GM12878 (cell line): ENCODE data around the gene OTOGL. TPM values are rescaled to one million over a fixed set of nuclear protein-coding genes. Genes with fewer than 3 reads are reported as not detected.

Experiments
- ATAC-seq: fragments of 200-7000 bp; cut with Tn5 transposase; 3 replicates; pipeline ENCODE4 v1.9.1; 2020; ENCODE audit warnings: mild to moderate bottlenecking, moderate library complexity
- BruUV-seq: library from RNA; stranded (reverse); fragments of 400-500 nt; replicated peaks from 2 replicates; lab custom pipeline; 2021; lab: Mats Ljungman, UMichigan
- CTCF ChIA-PET: fragments of 300-600 bp; sonication (Branson Sonifier 250); formaldehyde crosslinking; extraction: SDS; loops from one replicate; lab custom pipeline; 2021; ENCODE audit warnings: inconsistent platforms; lab: Yijun Ruan, JAX
- POLR2A ChIA-PET: fragments of 350-600 bp; formaldehyde crosslinking; extraction: SDS; loops from one replicate; lab custom pipeline; 2021; ENCODE audit warnings: inconsistent platforms; lab: Charles Lee
- RAD21 ChIA-PET: fragments of 300-600 bp; sonication (Branson Sonifier 250); formaldehyde crosslinking; loops from one replicate; lab custom pipeline; 2023; ENCODE audit warnings: antibody characterized with exemption; ENCODE audit not compliant: unreplicated experiment; lab: Charles Lee
- SMC1A ChIA-PET: fragments of 300-600 bp; sonication (Branson Sonifier 250); formaldehyde crosslinking; loops from one replicate; lab custom pipeline; 2023; ENCODE audit not compliant: unreplicated experiment, uncharacterized antibody; lab: Charles Lee
- DNase-seq: peaks from one replicate; pipeline ENCODE4 v3.0.0-alpha.2; 2011; ENCODE audit warnings: low read depth, low spot score
- FAIRE-seq: peaks from 3 replicates; lab custom pipeline; 2011; peaks lifted over from hg19 to GRCh38; lab: Jason Lieb, UNC
- H2AFZ ChIP-seq: 2 replicates; pipeline ENCODE4 v1.6.0; 2011; ENCODE audit warnings: low read depth, low read length, control low read depth; ENCODE audit not compliant: control insufficient read depth
- H3K27ac ChIP-seq: 2 replicates; pipeline ENCODE4 v1.5.1; 2011; ENCODE audit warnings: control low read depth; ENCODE audit not compliant: control insufficient read depth, insufficient read depth
- H3K27me3 ChIP-seq, 2 experiments: replicated peaks in 1 of 2; 2 replicates each; pipeline versions ENCODE4 v1.6.0 to v1.6.1; 2011; ENCODE audit warnings: low read length in 1 of 2; ENCODE audit not compliant: control insufficient read depth in 2 of 2, insufficient read depth in 2 of 2
- H3K36me3 ChIP-seq, 2 experiments: 2 replicates each; pipeline ENCODE4 v1.5.1; 2011; ENCODE audit warnings: low read length in 1 of 2; ENCODE audit not compliant: control insufficient read depth in 2 of 2, insufficient read depth in 2 of 2
- H3K4me1 ChIP-seq: 2 replicates; pipeline ENCODE4 v1.6.1; 2011; ENCODE audit warnings: mild to moderate bottlenecking, low read length, moderate library complexity, mixed read lengths; ENCODE audit not compliant: control insufficient read depth, insufficient read depth
- H3K4me2 ChIP-seq: 2 replicates; pipeline ENCODE4 v1.6.0; 2011; ENCODE audit warnings: control low read depth; ENCODE audit not compliant: control insufficient read depth, insufficient read depth
- H3K4me3 ChIP-seq: fragments of 200-600 bp; sonication (generic); 2 replicates; pipeline ENCODE4 v1.5.1; 2016
- H3K79me2 ChIP-seq: 2 replicates; pipeline ENCODE4 v1.6.0; 2011; ENCODE audit warnings: low read length; ENCODE audit not compliant: control insufficient read depth, insufficient read depth
- H3K9ac ChIP-seq: 2 replicates; pipeline ENCODE4 v1.8.0; 2011; ENCODE audit warnings: low read length, control low read depth, mixed read lengths; ENCODE audit not compliant: control insufficient read depth, insufficient read depth
- H3K9me3 ChIP-seq: replicated peaks from 3 replicates; pipeline ENCODE4 v1.5.1; 2011; ENCODE audit warnings: mild to moderate bottlenecking, low read length; ENCODE audit not compliant: control insufficient read depth, insufficient read depth
- H4K20me1 ChIP-seq: 2 replicates; pipeline ENCODE4 v1.6.0; 2011; ENCODE audit not compliant: control insufficient read depth, insufficient read depth
- CBFB ChIP-seq: IDR thresholded peaks from 2 replicates; pipeline ENCODE4 v1.6.1; 2016; ENCODE audit warnings: antibody characterized with exemption, low read depth
- CHD1 ChIP-seq: IDR thresholded peaks from 2 replicates; pipeline ENCODE4 v1.6.1; 2012; ENCODE audit warnings: low read depth, low read length, improper control_type of control experiment
- ELK1 ChIP-seq: IDR thresholded peaks from 2 replicates; pipeline ENCODE4 v1.6.1; 2012; ENCODE audit warnings: low read depth, low read length, improper control_type of control experiment
- IKZF2 ChIP-seq, 2 experiments: fragments of 450-650 bp; IDR thresholded peaks; 2 replicates each; pipeline ENCODE4 v1.6.1; 2017; ENCODE audit warnings: mild to moderate bottlenecking in 2 of 2, moderate library complexity in 2 of 2
- JUND ChIP-seq: IDR thresholded peaks from 2 replicates; pipeline ENCODE4 v1.6.1; 2012; ENCODE audit warnings: low read depth, mild to moderate bottlenecking, low read length, improper control_type of control experiment, moderate library complexity
- MXI1 ChIP-seq: fragments of 150-350 bp; IDR thresholded peaks from 2 replicates; pipeline ENCODE4 v1.6.1; 2011; ENCODE audit warnings: low read depth, mild to moderate bottlenecking, inconsistent platforms, low read length, improper control_type of control experiment
- RUNX3 ChIP-seq: IDR thresholded peaks from 2 replicates; pipeline ENCODE4 v1.6.1; 2012; ENCODE audit warnings: low read length, inconsistent platforms
- SRF ChIP-seq, 2 experiments: IDR thresholded peaks; 2 replicates each; pipeline ENCODE4 v1.6.1; 2011; ENCODE audit warnings: low read depth in 2 of 2, low read length in 2 of 2, mild to moderate bottlenecking in 1 of 2, moderate library complexity in 1 of 2
- STAT1 ChIP-seq: fragments of 450-650 bp; conservative IDR thresholded peaks from 2 replicates; pipeline ENCODE4 v1.6.1; 2014; ENCODE audit warnings: antibody characterized with exemption, mild to moderate bottlenecking
- YY1 ChIP-seq: IDR thresholded peaks from 2 replicates; pipeline ENCODE4 v1.6.1; 2011; ENCODE audit warnings: low read depth, mild to moderate bottlenecking, low read length
- WGBS: methylation state at CpG from one replicate; pipeline ENCODE4 v1.1.6; 2016; ENCODE audit warnings: low lambda C conversion rate; ENCODE audit not compliant: insufficient replicate concordance, insufficient coverage; ENCODE audit errors: missing lambda C conversion rate; 5-methylcytosine and 5-hydroxymethylcytosine counted together
- in situ Hi-C: fragments of 300-500 bp; cut with MboI; formaldehyde crosslinking; loops from 9 replicates; pipeline ENCODE4 v1.14.3; 2018; ENCODE audit warnings: mixed read lengths
- intact Hi-C: fragments of 100-400 bp; cut with micrococcal nuclease; formaldehyde crosslinking; loops from one replicate; pipeline ENCODE4 v1.14.2; 2022; ENCODE audit not compliant: unreplicated experiment
- polyA plus RNA-seq, 11 experiments: library from polyadenylated mRNA; depleted of rRNA in 4 of 11; unstranded in 6 of 11; stranded (reverse) in 5 of 11; fragments of >200 nt; fragmentation: Nextera tagmentation in 4 of 11; fragmentation: Illumina TruSeq in 1 of 11; extraction: Ambion mirVana in 4 of 11; extraction: Trizol in 1 of 11; gene quantifications; 1 replicate in 1 of 11; 2 replicates in 10 of 11; pipeline versions ENCODE4 v1.2.1 to v1.2.3, GENCODE V29; 2011 to 2016; ENCODE audit warnings: inconsistent platforms in 2 of 11, missing spikeins in 2 of 11, low read depth in 1 of 11
- total RNA-seq, 4 experiments: library from RNA; depleted of rRNA in 3 of 4; stranded (reverse); fragments of >200 nt in 3 of 4; fragmentation: Illumina TruSeq in 1 of 4; extraction: Trizol in 1 of 4; gene quantifications; 2 replicates each; pipeline versions ENCODE4 v1.2.1 to v1.2.3, GENCODE V29; 2013 to 2021
- TF ChIP-seq, protein P1 (sequence below): fragments of 450-650 bp; IDR thresholded peaks from 2 replicates; pipeline ENCODE4 v1.6.1; 2017; ENCODE audit warnings: borderline replicate concordance
- TF ChIP-seq, protein P2 (sequence below): fragments of 450-650 bp; IDR thresholded peaks from 2 replicates; pipeline ENCODE4 v1.6.1; 2017; ENCODE audit warnings: mild to moderate bottlenecking, moderate library complexity

OTOGL gene
- total and polyA plus RNA-seq, 10 of the 15 experiments (the other 5 are each of a cell fraction or from before 2014, with no cell fraction given): 0.04 to 3.7 (median 0.27) TPM

DNA sequence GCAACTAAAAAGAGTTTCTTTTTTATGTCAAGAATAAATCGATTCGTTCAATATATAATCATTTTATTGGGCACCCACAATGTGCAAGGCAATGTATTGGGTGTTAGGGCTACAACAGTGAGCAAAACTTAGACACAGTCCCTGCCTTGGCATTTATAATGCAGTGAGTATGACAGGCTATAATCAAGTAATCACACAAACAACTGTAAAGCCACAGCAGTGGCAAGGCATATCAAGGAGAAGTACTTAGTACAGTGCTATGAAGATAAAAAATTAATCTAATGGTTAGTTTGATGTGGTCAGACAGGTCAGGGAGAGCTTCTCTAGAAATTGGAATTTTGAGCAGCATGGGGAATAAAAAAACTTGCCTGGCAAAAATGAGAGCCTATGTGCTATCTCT lies 39.5 kb upstream of the OTOGL start:
- intact Hi-C loops: no loop called here
- FAIRE-seq (no peak), DNase-seq (no peak), ATAC-seq (no peak)
- H3K36me3 ChIP-seq: no peaks in the 10 kb centered on the region
- no peak overlapping the region for H3K4me2 ChIP-seq
- ChIA-PET POLR2A (no interaction called here), SMC1A (interaction anchor here (1.0 kb wide), 1 partner anchor 18 kb away, joined by 5 read pairs; no protein-coding TSS in a partner anchor), RAD21 (no interaction called here), CTCF (no interaction called here)
- H2AFZ ChIP-seq: no peak overlapping the region
- 32% methylated on average over 2 of the region's 2 CpGs for WGBS
- no peaks in the 10 kb centered on the region for H3K79me2 ChIP-seq
- H3K4me1 ChIP-seq: no peaks in the 10 kb centered on the region
- no peak overlapping the region for H3K4me3 ChIP-seq
- H3K9ac ChIP-seq: no peak overlapping the region
- H3K27me3 ChIP-seq: no peaks in the 10 kb centered on the region
- BruUV-seq: no TSS peak
- no peaks in the 10 kb centered on the region for H4K20me1 ChIP-seq
- H3K27ac ChIP-seq: no peak overlapping the region
- TF ChIP-seq YY1 (no peak), IKZF2 (IDR thresholded peaks at IDR 0.05) (no peak), CHD1 (no peak), JUND (no peak), RUNX3 (no peak), ELK1 (no peak), CBFB (no peak), SRF (IDR thresholded peaks at IDR 0.05; ENCODE audit: low read depth in 2 of 2, low read length in 2 of 2) (no peak), MXI1 (no peak), STAT1 (no peak)
- TF ChIP-seq, protein P1, sequence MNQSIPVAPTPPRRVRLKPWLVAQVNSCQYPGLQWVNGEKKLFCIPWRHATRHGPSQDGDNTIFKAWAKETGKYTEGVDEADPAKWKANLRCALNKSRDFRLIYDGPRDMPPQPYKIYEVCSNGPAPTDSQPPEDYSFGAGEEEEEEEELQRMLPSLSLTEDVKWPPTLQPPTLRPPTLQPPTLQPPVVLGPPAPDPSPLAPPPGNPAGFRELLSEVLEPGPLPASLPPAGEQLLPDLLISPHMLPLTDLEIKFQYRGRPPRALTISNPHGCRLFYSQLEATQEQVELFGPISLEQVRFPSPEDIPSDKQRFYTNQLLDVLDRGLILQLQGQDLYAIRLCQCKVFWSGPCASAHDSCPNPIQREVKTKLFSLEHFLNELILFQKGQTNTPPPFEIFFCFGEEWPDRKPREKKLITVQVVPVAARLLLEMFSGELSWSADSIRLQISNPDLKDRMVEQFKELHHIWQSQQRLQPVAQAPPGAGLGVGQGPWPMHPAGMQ: no peak
- TF ChIP-seq, protein P2, sequence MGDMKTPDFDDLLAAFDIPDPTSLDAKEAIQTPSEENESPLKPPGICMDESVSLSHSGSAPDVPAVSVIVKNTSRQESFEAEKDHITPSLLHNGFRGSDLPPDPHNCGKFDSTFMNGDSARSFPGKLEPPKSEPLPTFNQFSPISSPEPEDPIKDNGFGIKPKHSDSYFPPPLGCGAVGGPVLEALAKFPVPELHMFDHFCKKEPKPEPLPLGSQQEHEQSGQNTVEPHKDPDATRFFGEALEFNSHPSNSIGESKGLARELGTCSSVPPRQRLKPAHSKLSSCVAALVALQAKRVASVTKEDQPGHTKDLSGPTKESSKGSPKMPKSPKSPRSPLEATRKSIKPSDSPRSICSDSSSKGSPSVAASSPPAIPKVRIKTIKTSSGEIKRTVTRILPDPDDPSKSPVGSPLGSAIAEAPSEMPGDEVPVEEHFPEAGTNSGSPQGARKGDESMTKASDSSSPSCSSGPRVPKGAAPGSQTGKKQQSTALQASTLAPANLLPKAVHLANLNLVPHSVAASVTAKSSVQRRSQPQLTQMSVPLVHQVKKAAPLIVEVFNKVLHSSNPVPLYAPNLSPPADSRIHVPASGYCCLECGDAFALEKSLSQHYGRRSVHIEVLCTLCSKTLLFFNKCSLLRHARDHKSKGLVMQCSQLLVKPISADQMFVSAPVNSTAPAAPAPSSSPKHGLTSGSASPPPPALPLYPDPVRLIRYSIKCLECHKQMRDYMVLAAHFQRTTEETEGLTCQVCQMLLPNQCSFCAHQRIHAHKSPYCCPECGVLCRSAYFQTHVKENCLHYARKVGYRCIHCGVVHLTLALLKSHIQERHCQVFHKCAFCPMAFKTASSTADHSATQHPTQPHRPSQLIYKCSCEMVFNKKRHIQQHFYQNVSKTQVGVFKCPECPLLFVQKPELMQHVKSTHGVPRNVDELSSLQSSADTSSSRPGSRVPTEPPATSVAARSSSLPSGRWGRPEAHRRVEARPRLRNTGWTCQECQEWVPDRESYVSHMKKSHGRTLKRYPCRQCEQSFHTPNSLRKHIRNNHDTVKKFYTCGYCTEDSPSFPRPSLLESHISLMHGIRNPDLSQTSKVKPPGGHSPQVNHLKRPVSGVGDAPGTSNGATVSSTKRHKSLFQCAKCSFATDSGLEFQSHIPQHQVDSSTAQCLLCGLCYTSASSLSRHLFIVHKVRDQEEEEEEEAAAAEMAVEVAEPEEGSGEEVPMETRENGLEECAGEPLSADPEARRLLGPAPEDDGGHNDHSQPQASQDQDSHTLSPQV: no peak
- in situ Hi-C loops: no loop called here
- H3K9me3 ChIP-seq: no peaks in the 10 kb centered on the region
